Panc1 (cell line): ENCODE results near the gene STARD4.

ENCODE experiments used
- CTCF ChIP-seq: fragments of 450-650 bp; IDR thresholded peaks from 2 replicates; pipeline ENCODE4 v1.5.1; 2017; ENCODE audit warnings: mild to moderate bottlenecking
- REST ChIP-seq, 2 experiments: IDR thresholded peaks; 2 replicates each; pipeline ENCODE4 v1.6.1; 2011 to 2012; ENCODE audit warnings: low read depth in 2 of 2, control low read depth in 1 of 2, low read length in 1 of 2, mild to moderate bottlenecking in 1 of 2, moderate library complexity in 1 of 2; ENCODE audit not compliant: insufficient read depth in 1 of 2

- TF ChIP-seq CTCF (no peak), REST (IDR thresholded peaks at IDR 0.05; ENCODE audit: insufficient read depth in 1 of 2, low read depth in 2 of 2, low read length in 1 of 2) (no peak)
These were observed 38.8 kb upstream of the STARD4 start for GRCh38 chr5:111551161-111551560.
